GM23338 (cell line): ENCODE data around the gene ATF5. TPM values are rescaled to one million over a fixed set of nuclear protein-coding genes. Genes with fewer than 3 reads are reported as not detected.

Experiments used
- ATAC-seq: fragments of 200-7000 bp; cut with Tn5 transposase; 3 replicates; pipeline ENCODE4 v1.9.1; 2020
- DNase-seq: peaks from one replicate; pipeline ENCODE4 v3.0.0-alpha.2; 2015; ENCODE audit warnings: low spot score
- H2AFZ ChIP-seq: fragments of 200-600 bp; sonication (generic); 2 replicates; pipeline ENCODE4 v1.8.0; 2016; ENCODE audit warnings: antibody characterized with exemption, mild to moderate bottlenecking, moderate library complexity
- H3F3A ChIP-seq: fragments of 200-600 bp; sonication (generic); replicated peaks from 2 replicates; pipeline ENCODE4 v1.8.0; 2017; ENCODE audit warnings: antibody characterized with exemption, mixed run types, low read depth
- H3K27ac ChIP-seq: fragments of 200-600 bp; sonication (generic); 2 replicates; pipeline ENCODE4 v1.6.1; 2016; ENCODE audit warnings: low read depth
- H3K27me3 ChIP-seq: fragments of 200-600 bp; sonication (generic); 2 replicates; pipeline ENCODE4 v1.8.0; 2016; ENCODE audit warnings: mild to moderate bottlenecking, mixed run types, moderate library complexity; ENCODE audit not compliant: insufficient read depth
- H3K36me3 ChIP-seq: fragments of 200-600 bp; sonication (generic); 2 replicates; pipeline ENCODE4 v1.8.0; 2016; ENCODE audit warnings: mild to moderate bottlenecking; ENCODE audit not compliant: insufficient read depth
- H3K4me1 ChIP-seq: fragments of 200-600 bp; sonication (generic); 2 replicates; pipeline ENCODE4 v1.8.0; 2016; ENCODE audit warnings: mild to moderate bottlenecking, moderate library complexity; ENCODE audit not compliant: insufficient read depth
- H3K4me2 ChIP-seq: fragments of 200-600 bp; sonication (generic); 2 replicates; pipeline ENCODE4 v1.7.1; 2017; ENCODE audit warnings: mixed run types
- H3K4me3 ChIP-seq: fragments of 200-600 bp; sonication (generic); 2 replicates; pipeline ENCODE4 v1.6.1; 2016; ENCODE audit warnings: mixed run types
- H3K79me2 ChIP-seq: fragments of 200-600 bp; sonication (generic); replicated peaks from 2 replicates; pipeline ENCODE4 v1.8.0; 2017; ENCODE audit warnings: mild to moderate bottlenecking; ENCODE audit not compliant: insufficient read depth
- H3K9me2 ChIP-seq: fragments of 200-600 bp; sonication (generic); 2 replicates; pipeline ENCODE4 v1.8.0; 2017; ENCODE audit not compliant: insufficient read depth
- H4K20me1 ChIP-seq: fragments of 200-600 bp; sonication (generic); replicated peaks from 2 replicates; pipeline ENCODE4 v1.8.0; 2017; ENCODE audit warnings: mild to moderate bottlenecking; ENCODE audit not compliant: insufficient read depth
- H3K27ac Mint-ChIP-seq: 2 replicates; pipeline ENCODE4 v1.8.0; 2020; ENCODE audit warnings: inconsistent platforms, mild to moderate bottlenecking, moderate library complexity, mixed read lengths
- H3K27me3 Mint-ChIP-seq: 3 replicates; pipeline ENCODE4 v1.8.0; 2022; ENCODE audit warnings: low read depth, mild to moderate bottlenecking, moderate library complexity, mixed read lengths, inconsistent platforms; ENCODE audit not compliant: insufficient read depth, poor library complexity
- H3K36me3 Mint-ChIP-seq: 3 replicates; pipeline ENCODE4 v1.8.0; 2021; ENCODE audit warnings: low read depth, mild to moderate bottlenecking, inconsistent platforms, moderate library complexity, mixed read lengths
- H3K4me1 Mint-ChIP-seq: 3 replicates; pipeline ENCODE4 v1.8.0; 2020; ENCODE audit warnings: mild to moderate bottlenecking, inconsistent platforms, mixed read lengths
- H3K4me3 Mint-ChIP-seq: 3 replicates; pipeline ENCODE4 v1.8.0; 2021; ENCODE audit warnings: moderate library complexity, mild to moderate bottlenecking, inconsistent platforms, mixed read lengths
- H3K9me3 Mint-ChIP-seq: 3 replicates; pipeline ENCODE4 v1.8.0; 2020; ENCODE audit warnings: moderate library complexity, mild to moderate bottlenecking, inconsistent platforms, mixed read lengths
- CTCF ChIP-seq, 2 experiments: fragments of 200-600 bp in 1 of 2; sonication (generic) in 1 of 2; conservative IDR thresholded peaks; 2 replicates each; pipeline versions ENCODE4 v1.5.1 to v1.6.1; 2016 to 2017; ENCODE audit warnings: antibody characterized with exemption in 2 of 2, low read depth in 2 of 2, mild to moderate bottlenecking in 2 of 2, moderate library complexity in 1 of 2
- ETS1 ChIP-seq: IDR thresholded peaks from 2 replicates; pipeline ENCODE4 v1.6.1; 2016; ENCODE audit warnings: antibody characterized with exemption
- NANOG ChIP-seq: IDR thresholded peaks from 2 replicates; pipeline ENCODE4 v1.6.1; 2016; ENCODE audit warnings: antibody characterized with exemption, borderline replicate concordance
- POLR2AphosphoS5 ChIP-seq: IDR thresholded peaks from 2 replicates; pipeline ENCODE4 v1.6.1; 2016; ENCODE audit warnings: antibody characterized with exemption, low read depth
- STAT1 ChIP-seq: IDR thresholded peaks from one replicate; pipeline ENCODE4 v1.6.1; 2016; ENCODE audit warnings: antibody characterized with exemption; ENCODE audit not compliant: unreplicated experiment
- ZNF114 ChIP-seq: fragments of 250-450 bp; sonication (Bioruptor Pico); IDR thresholded peaks from 2 replicates; pipeline ENCODE4 v1.5.0; 2020; ENCODE audit warnings: mild to moderate bottlenecking, moderate library complexity
- polyA plus RNA-seq: library from polyadenylated mRNA; unstranded; fragments of >200 nt; fragmentation: Nextera tagmentation; extraction: Ambion mirVana; gene quantifications from 2 replicates; pipeline ENCODE4 v1.2.1, GENCODE V29; 2016
- total RNA-seq: library from RNA; depleted of rRNA; stranded (reverse); fragments of >200 nt; shearing (Covaris generic); gene quantifications from 2 replicates; pipeline ENCODE4 v1.2.3, GENCODE V29; 2014
- TF ChIP-seq, protein P1 (sequence below): IDR thresholded peaks from one replicate; pipeline ENCODE4 v1.6.1; 2018; ENCODE audit warnings: antibody characterized with exemption; ENCODE audit not compliant: unreplicated experiment

Gene ATF5
- total and polyA plus RNA-seq, 2 experiments from 2014 or later, result 7.4 to 9.6 TPM

DNA sequence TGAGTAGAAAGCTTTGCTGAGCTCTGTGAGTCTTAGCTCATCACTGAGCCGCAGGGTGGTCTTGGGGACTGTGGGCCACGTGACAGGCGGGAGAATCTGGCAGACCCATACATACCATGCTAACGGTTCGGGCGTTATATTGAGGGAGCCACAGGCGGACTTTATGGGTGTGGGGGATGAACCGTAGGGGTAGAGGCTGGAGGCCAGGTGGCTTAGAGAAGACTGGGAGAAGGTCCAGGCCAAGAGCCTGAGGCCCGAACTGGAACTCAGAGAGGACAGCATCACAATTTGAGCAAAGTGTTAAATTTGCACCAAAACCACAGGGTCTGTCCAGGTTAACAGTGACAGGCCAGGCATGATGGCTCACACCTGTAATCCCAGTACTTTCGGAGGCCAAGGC is 15.3 kb upstream of the ATF5 start:
- peaks cover 7% of the 10 kb centered on the region; the same call in 1 of the 2 replicates for H3K36me3 ChIP-seq
- H3K9me3 Mint-ChIP-seq, result peaks cover 5% of the 10 kb centered on the region
- no peak overlapping the region for H2AFZ ChIP-seq
- TF ChIP-seq ZNF114 (CRISPR knock-in tag), result no peak
- no peak for TF ChIP-seq STAT1
- TF ChIP-seq CTCF (conservative IDR thresholded peaks at IDR 0.05; ENCODE audit: low read depth in 2 of 2), result no peak; a peak in 1 of 4 replicates
- TF ChIP-seq NANOG, result no peak
- no peak for TF ChIP-seq POLR2AphosphoS5
- no peak for TF ChIP-seq ETS1
- no peak for DNase-seq
- no peaks in the 10 kb centered on the region for H3K9me2 ChIP-seq
- peak; percentile 6; the same call in 2 of the 3 replicates for ATAC-seq
- no peak overlapping the region for H3K4me2 ChIP-seq
- peaks cover 83% of the 10 kb centered on the region for H3K36me3 Mint-ChIP-seq
- H3F3A ChIP-seq, result 0 out of 2 replicates have a peak, but pooled peaks cover 19% of the 10 kb centered on the region
- no peaks in the 10 kb centered on the region for H3K27me3 ChIP-seq
- peaks cover 9% of the 10 kb centered on the region for H3K4me1 Mint-ChIP-seq
- no peaks in the 10 kb centered on the region for H3K4me1 ChIP-seq
- peaks cover 60% of the 10 kb centered on the region for H4K20me1 ChIP-seq
- H3K27ac ChIP-seq, result 0 out of 2 replicates have a peak overlapping the region, but pooled peaks have one; percentile 39
- H3K4me3 Mint-ChIP-seq, result no peak overlapping the region
- H3K4me3 ChIP-seq, result no peak overlapping the region
- H3K27me3 Mint-ChIP-seq, result peaks cover 20% of the 10 kb centered on the region
- H3K27ac Mint-ChIP-seq, result 0 out of 2 replicates have a peak overlapping the region, but pooled peaks have one; percentile 74
- peaks cover 53% of the 10 kb centered on the region for H3K79me2 ChIP-seq

- Histone ChIP-seq H3K4me1 (no peaks in the 10 kb centered on the region), H3K4me3 (no peak overlapping the region), H3K4me2 (no peak overlapping the region), H3K27me3 (no peaks in the 10 kb centered on the region), H2AFZ (no peak overlapping the region), H3K27ac (no peak overlapping the region), H3K79me2 (peaks cover 68% of the 10 kb centered on the region), H3K36me3 (peaks cover 7% of the 10 kb centered on the region; the same call in 1 of the 2 replicates), H4K20me1 (peaks cover 72% of the 10 kb centered on the region), H3F3A (0 out of 2 replicates have a peak, but pooled peaks cover 22% of the 10 kb centered on the region), H3K9me2 (no peaks in the 10 kb centered on the region)
- peaks cover 78% of the 10 kb centered on the region for H3K36me3 Mint-ChIP-seq
- H3K9me3 Mint-ChIP-seq, result peaks cover 5% of the 10 kb centered on the region
- no peak overlapping the region; the same call in 2 of the 3 replicates for H3K4me3 Mint-ChIP-seq
- H3K4me1 Mint-ChIP-seq, result peaks cover 11% of the 10 kb centered on the region
- DNase-seq (no peak), ATAC-seq (no peak)
- no peak overlapping the region for H3K27ac Mint-ChIP-seq
- peaks cover 17% of the 10 kb centered on the region for H3K27me3 Mint-ChIP-seq
- TF ChIP-seq CTCF (conservative IDR thresholded peaks at IDR 0.05; ENCODE audit: low read depth in 2 of 2), result peak; percentile 11 to 46; a peak in 2 of 4 replicates
- TF ChIP-seq, protein P1, sequence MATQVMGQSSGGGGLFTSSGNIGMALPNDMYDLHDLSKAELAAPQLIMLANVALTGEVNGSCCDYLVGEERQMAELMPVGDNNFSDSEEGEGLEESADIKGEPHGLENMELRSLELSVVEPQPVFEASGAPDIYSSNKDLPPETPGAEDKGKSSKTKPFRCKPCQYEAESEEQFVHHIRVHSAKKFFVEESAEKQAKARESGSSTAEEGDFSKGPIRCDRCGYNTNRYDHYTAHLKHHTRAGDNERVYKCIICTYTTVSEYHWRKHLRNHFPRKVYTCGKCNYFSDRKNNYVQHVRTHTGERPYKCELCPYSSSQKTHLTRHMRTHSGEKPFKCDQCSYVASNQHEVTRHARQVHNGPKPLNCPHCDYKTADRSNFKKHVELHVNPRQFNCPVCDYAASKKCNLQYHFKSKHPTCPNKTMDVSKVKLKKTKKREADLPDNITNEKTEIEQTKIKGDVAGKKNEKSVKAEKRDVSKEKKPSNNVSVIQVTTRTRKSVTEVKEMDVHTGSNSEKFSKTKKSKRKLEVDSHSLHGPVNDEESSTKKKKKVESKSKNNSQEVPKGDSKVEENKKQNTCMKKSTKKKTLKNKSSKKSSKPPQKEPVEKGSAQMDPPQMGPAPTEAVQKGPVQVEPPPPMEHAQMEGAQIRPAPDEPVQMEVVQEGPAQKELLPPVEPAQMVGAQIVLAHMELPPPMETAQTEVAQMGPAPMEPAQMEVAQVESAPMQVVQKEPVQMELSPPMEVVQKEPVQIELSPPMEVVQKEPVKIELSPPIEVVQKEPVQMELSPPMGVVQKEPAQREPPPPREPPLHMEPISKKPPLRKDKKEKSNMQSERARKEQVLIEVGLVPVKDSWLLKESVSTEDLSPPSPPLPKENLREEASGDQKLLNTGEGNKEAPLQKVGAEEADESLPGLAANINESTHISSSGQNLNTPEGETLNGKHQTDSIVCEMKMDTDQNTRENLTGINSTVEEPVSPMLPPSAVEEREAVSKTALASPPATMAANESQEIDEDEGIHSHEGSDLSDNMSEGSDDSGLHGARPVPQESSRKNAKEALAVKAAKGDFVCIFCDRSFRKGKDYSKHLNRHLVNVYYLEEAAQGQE, result no peak
- no peak for TF ChIP-seq NANOG
These were observed 13.7 kb upstream of the ATF5 start for GRCh38 chr19:49915271-49915670.
